GM12878 (cell line): ENCODE results near the gene DDX46. TPM values are rescaled to one million over a fixed set of nuclear protein-coding genes. Genes with fewer than 3 reads are reported as not detected.

Source experiments
- ATAC-seq: fragments of 200-7000 bp; cut with Tn5 transposase; 3 replicates; pipeline ENCODE4 v1.9.1; 2020; ENCODE audit warnings: mild to moderate bottlenecking, moderate library complexity
- BruUV-seq: library from RNA; stranded (reverse); fragments of 400-500 nt; replicated peaks from 2 replicates; lab custom pipeline; 2021; lab: Mats Ljungman, UMichigan
- CTCF ChIA-PET: fragments of 300-600 bp; sonication (Branson Sonifier 250); formaldehyde crosslinking; extraction: SDS; loops from one replicate; lab custom pipeline; 2021; ENCODE audit warnings: inconsistent platforms; lab: Yijun Ruan, JAX
- POLR2A ChIA-PET: fragments of 350-600 bp; formaldehyde crosslinking; extraction: SDS; loops from one replicate; lab custom pipeline; 2021; ENCODE audit warnings: inconsistent platforms; lab: Charles Lee
- RAD21 ChIA-PET: fragments of 300-600 bp; sonication (Branson Sonifier 250); formaldehyde crosslinking; loops from one replicate; lab custom pipeline; 2023; ENCODE audit warnings: antibody characterized with exemption; ENCODE audit not compliant: unreplicated experiment; lab: Charles Lee
- SMC1A ChIA-PET: fragments of 300-600 bp; sonication (Branson Sonifier 250); formaldehyde crosslinking; loops from one replicate; lab custom pipeline; 2023; ENCODE audit not compliant: unreplicated experiment, uncharacterized antibody; lab: Charles Lee
- DNase-seq: peaks from one replicate; pipeline ENCODE4 v3.0.0-alpha.2; 2011; ENCODE audit warnings: low read depth, low spot score
- FAIRE-seq: peaks from 3 replicates; lab custom pipeline; 2011; peaks lifted over from hg19 to GRCh38; lab: Jason Lieb, UNC
- H2AFZ ChIP-seq: 2 replicates; pipeline ENCODE4 v1.6.0; 2011; ENCODE audit warnings: low read depth, low read length, control low read depth; ENCODE audit not compliant: control insufficient read depth
- H3K27ac ChIP-seq: 2 replicates; pipeline ENCODE4 v1.5.1; 2011; ENCODE audit warnings: control low read depth; ENCODE audit not compliant: control insufficient read depth, insufficient read depth
- H3K27me3 ChIP-seq, 2 experiments: replicated peaks in 1 of 2; 2 replicates each; pipeline versions ENCODE4 v1.6.0 to v1.6.1; 2011; ENCODE audit warnings: low read length in 1 of 2; ENCODE audit not compliant: control insufficient read depth in 2 of 2, insufficient read depth in 2 of 2
- H3K36me3 ChIP-seq, 2 experiments: 2 replicates each; pipeline ENCODE4 v1.5.1; 2011; ENCODE audit warnings: low read length in 1 of 2; ENCODE audit not compliant: control insufficient read depth in 2 of 2, insufficient read depth in 2 of 2
- H3K4me1 ChIP-seq: 2 replicates; pipeline ENCODE4 v1.6.1; 2011; ENCODE audit warnings: mild to moderate bottlenecking, low read length, moderate library complexity, mixed read lengths; ENCODE audit not compliant: control insufficient read depth, insufficient read depth
- H3K4me2 ChIP-seq: 2 replicates; pipeline ENCODE4 v1.6.0; 2011; ENCODE audit warnings: control low read depth; ENCODE audit not compliant: control insufficient read depth, insufficient read depth
- H3K4me3 ChIP-seq: fragments of 200-600 bp; sonication (generic); 2 replicates; pipeline ENCODE4 v1.5.1; 2016
- H3K79me2 ChIP-seq: 2 replicates; pipeline ENCODE4 v1.6.0; 2011; ENCODE audit warnings: low read length; ENCODE audit not compliant: control insufficient read depth, insufficient read depth
- H3K9ac ChIP-seq: 2 replicates; pipeline ENCODE4 v1.8.0; 2011; ENCODE audit warnings: low read length, control low read depth, mixed read lengths; ENCODE audit not compliant: control insufficient read depth, insufficient read depth
- H3K9me3 ChIP-seq: replicated peaks from 3 replicates; pipeline ENCODE4 v1.5.1; 2011; ENCODE audit warnings: mild to moderate bottlenecking, low read length; ENCODE audit not compliant: control insufficient read depth, insufficient read depth
- H4K20me1 ChIP-seq: 2 replicates; pipeline ENCODE4 v1.6.0; 2011; ENCODE audit not compliant: control insufficient read depth, insufficient read depth
- ATF2 ChIP-seq: IDR thresholded peaks from 2 replicates; pipeline ENCODE4 v1.6.1; 2012; ENCODE audit warnings: low read length, inconsistent platforms
- BACH1 ChIP-seq: fragments of 450-650 bp; IDR thresholded peaks from 2 replicates; pipeline ENCODE4 v1.6.1; 2017; ENCODE audit warnings: mild to moderate bottlenecking, borderline replicate concordance
- CREM ChIP-seq: IDR thresholded peaks from 2 replicates; pipeline ENCODE4 v1.6.1; 2014; ENCODE audit warnings: antibody characterized with exemption, low read depth
- HDAC2 ChIP-seq: fragments of 200-600 bp; sonication (generic); IDR thresholded peaks from 2 replicates; pipeline ENCODE4 v1.6.1; 2017
- IKZF2 ChIP-seq, 2 experiments: fragments of 450-650 bp; IDR thresholded peaks; 2 replicates each; pipeline ENCODE4 v1.6.1; 2017; ENCODE audit warnings: mild to moderate bottlenecking in 2 of 2, moderate library complexity in 2 of 2
- KAT2A ChIP-seq: conservative IDR thresholded peaks from 2 replicates; pipeline ENCODE4 v1.6.1; 2011; ENCODE audit warnings: low read depth, low read length; ENCODE audit not compliant: control insufficient read depth
- MTA3 ChIP-seq: IDR thresholded peaks from 2 replicates; pipeline ENCODE4 v1.6.1; 2012; ENCODE audit warnings: low read length, inconsistent platforms, borderline replicate concordance
- MXI1 ChIP-seq: fragments of 150-350 bp; IDR thresholded peaks from 2 replicates; pipeline ENCODE4 v1.6.1; 2011; ENCODE audit warnings: low read depth, mild to moderate bottlenecking, inconsistent platforms, low read length, improper control_type of control experiment
- NFXL1 ChIP-seq: fragments of 450-650 bp; IDR thresholded peaks from 2 replicates; pipeline ENCODE4 v1.6.1; 2017; ENCODE audit warnings: antibody characterized with exemption, mild to moderate bottlenecking, borderline replicate concordance
- STAT1 ChIP-seq: fragments of 450-650 bp; conservative IDR thresholded peaks from 2 replicates; pipeline ENCODE4 v1.6.1; 2014; ENCODE audit warnings: antibody characterized with exemption, mild to moderate bottlenecking
- TCF12 ChIP-seq: IDR thresholded peaks from 2 replicates; pipeline ENCODE4 v1.6.1; 2011; ENCODE audit warnings: low read depth, mild to moderate bottlenecking, low read length
- ZNF687 ChIP-seq: fragments of 450-650 bp; IDR thresholded peaks from 2 replicates; pipeline ENCODE4 v1.6.1; 2017; ENCODE audit warnings: mild to moderate bottlenecking, moderate library complexity
- WGBS: methylation state at CpG from one replicate; pipeline ENCODE4 v1.1.6; 2016; ENCODE audit warnings: low lambda C conversion rate; ENCODE audit not compliant: insufficient replicate concordance, insufficient coverage; ENCODE audit errors: missing lambda C conversion rate; 5-methylcytosine and 5-hydroxymethylcytosine counted together
- in situ Hi-C: fragments of 300-500 bp; cut with MboI; formaldehyde crosslinking; loops from 9 replicates; pipeline ENCODE4 v1.14.3; 2018; ENCODE audit warnings: mixed read lengths
- intact Hi-C: fragments of 100-400 bp; cut with micrococcal nuclease; formaldehyde crosslinking; loops from one replicate; pipeline ENCODE4 v1.14.2; 2022; ENCODE audit not compliant: unreplicated experiment
- polyA plus RNA-seq, 11 experiments: library from polyadenylated mRNA; depleted of rRNA in 4 of 11; unstranded in 6 of 11; stranded (reverse) in 5 of 11; fragments of >200 nt; fragmentation: Nextera tagmentation in 4 of 11; fragmentation: Illumina TruSeq in 1 of 11; extraction: Ambion mirVana in 4 of 11; extraction: Trizol in 1 of 11; gene quantifications; 1 replicate in 1 of 11; 2 replicates in 10 of 11; pipeline versions ENCODE4 v1.2.1 to v1.2.3, GENCODE V29; 2011 to 2016; ENCODE audit warnings: inconsistent platforms in 2 of 11, missing spikeins in 2 of 11, low read depth in 1 of 11
- total RNA-seq, 4 experiments: library from RNA; depleted of rRNA in 3 of 4; stranded (reverse); fragments of >200 nt in 3 of 4; fragmentation: Illumina TruSeq in 1 of 4; extraction: Trizol in 1 of 4; gene quantifications; 2 replicates each; pipeline versions ENCODE4 v1.2.1 to v1.2.3, GENCODE V29; 2013 to 2021

DDX46 gene
- total and polyA plus RNA-seq, 10 of the 15 experiments (the other 5 are each of a cell fraction or from before 2014, with no cell fraction given), result 23.0 to 77.1 (median 42.2) TPM

- TF ChIP-seq MTA3, result no peak
- no peak for TF ChIP-seq BACH1
- TF ChIP-seq STAT1, result no peak
- TF ChIP-seq MXI1, result no peak
- no peak for TF ChIP-seq HDAC2
- TF ChIP-seq NFXL1, result no peak
- TF ChIP-seq KAT2A, result no peak
- no peak for TF ChIP-seq ZNF687
- no peak for TF ChIP-seq TCF12
- no peak for TF ChIP-seq ATF2
- no peak for TF ChIP-seq CREM
- TF ChIP-seq IKZF2 (IDR thresholded peaks at IDR 0.05), result no peak
- ChIA-PET SMC1A (no interaction called here), RAD21 (no interaction called here), POLR2A (interaction anchor here (1.0 kb wide), 2 partner anchors 14 to 101 kb away, joined by 3 read pairs; no protein-coding TSS in a partner anchor), CTCF (no interaction called here)
- no peak overlapping the region for H2AFZ ChIP-seq
- in situ Hi-C loops (no loop called here), intact Hi-C loops (no loop called here)
- no peak overlapping the region for H3K27ac ChIP-seq
- no peaks in the 10 kb centered on the region for H3K9me3 ChIP-seq
- no peak for DNase-seq
- no peak overlapping the region for H3K4me2 ChIP-seq
- H4K20me1 ChIP-seq, result no peaks in the 10 kb centered on the region
- 93% methylated on average over 3 of the region's 3 CpGs for WGBS
- peaks cover 7% of the 10 kb centered on the region for H3K4me1 ChIP-seq
- H3K79me2 ChIP-seq, result peaks cover under 1% of the 10 kb centered on the region; the same call in 1 of the 2 replicates
- no peak overlapping the region for H3K9ac ChIP-seq
- no peak for ATAC-seq
- no TSS peak for BruUV-seq
- no peaks in the 10 kb centered on the region for H3K27me3 ChIP-seq
- no peak overlapping the region for H3K4me3 ChIP-seq
- peaks cover 0 to 3% of the 10 kb centered on the region in 2 experiments; a peak in 3 of 4 replicates for H3K36me3 ChIP-seq
- FAIRE-seq, result no peak
These were observed 82.2 kb downstream of the DDX46 start for GRCh38 chr5:134840811-134841210.
